ENCODE measurements around the gene WT1. TPM values are rescaled to one million over a fixed set of nuclear protein-coding genes. Genes with fewer than 3 reads are reported as not detected.

Gene WT1
- not detected in 2 replicates for total RNA-seq

GRCh38 chr11:32435511-32435941 is at the start of gene WT1:
Gene WT1, minus strand, starts transcription at chr11:32435539.

Small RNAs within 50 kb of the gene (small RNA-seq; reads per million reads assigned to genes)
- gene RF02204 (not detected), gene RF02205 (not detected)

Other genes starting within 250 kb of the WT1 start
- 281 and 346 TPM in 2 replicates for gene EIF3M, start 148.3 kb upstream of the WT1 start, total RNA-seq

All from hair follicle dermal papilla cell (primary cell).